NOMO-1 (cell line): ENCODE results near the gene MCF2L.

Source experiments
- DNase-seq, 2 experiments: peaks; one replicate each; lab custom pipeline; 2025; ENCODE audit not compliant: unreplicated experiment in 2 of 2; lab: John Stamatoyannopoulos, UW

MCF2L gene

DNA sequence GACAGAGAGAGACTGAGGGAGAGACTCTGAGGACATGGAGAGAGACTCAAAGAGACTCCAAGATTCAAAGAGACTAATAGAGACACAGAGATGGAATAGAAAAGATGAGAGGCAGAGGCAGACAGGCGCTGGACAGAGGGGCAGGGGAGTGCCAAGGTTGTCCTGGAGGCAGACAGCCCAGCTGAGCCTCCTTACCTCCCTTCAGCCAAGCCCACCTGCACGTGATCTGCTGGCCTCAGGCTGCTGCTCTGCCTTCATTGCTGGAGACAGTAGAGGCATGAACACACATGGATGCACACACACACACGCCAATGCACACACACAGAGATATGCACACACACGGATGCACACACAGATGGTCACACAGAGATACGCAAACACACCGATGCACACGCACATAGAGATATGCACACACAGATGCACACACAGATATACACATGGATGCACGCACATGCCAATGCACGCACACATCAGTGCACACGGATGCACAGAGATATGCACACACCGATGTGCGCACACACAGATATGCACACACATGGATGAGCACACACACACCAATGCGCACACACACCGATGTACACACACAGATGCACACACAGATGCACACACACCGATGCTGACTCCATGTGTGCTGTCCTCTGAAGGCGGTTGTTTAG lies 150.3 kb downstream of the MCF2L start:
- no peak for DNase-seq

DNA sequence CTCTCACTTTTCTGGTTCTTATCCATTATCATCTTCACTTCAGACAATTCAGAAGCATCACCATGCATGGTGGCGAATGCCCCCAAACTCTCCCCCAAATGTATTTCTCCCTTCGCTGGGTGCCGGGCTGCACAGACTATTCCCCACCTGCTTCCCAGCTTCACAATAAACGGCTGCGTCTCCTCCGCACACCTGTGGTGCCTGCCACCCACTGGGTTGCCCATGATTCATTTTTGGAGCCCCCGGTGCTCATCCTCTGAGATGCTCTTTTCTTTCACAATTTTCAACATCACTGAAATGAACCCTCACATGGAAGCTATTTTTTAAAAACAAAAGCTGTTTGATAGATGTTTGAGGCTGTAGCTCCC lies 150.8 kb downstream of the MCF2L start:
- no peak for DNase-seq

DNA sequence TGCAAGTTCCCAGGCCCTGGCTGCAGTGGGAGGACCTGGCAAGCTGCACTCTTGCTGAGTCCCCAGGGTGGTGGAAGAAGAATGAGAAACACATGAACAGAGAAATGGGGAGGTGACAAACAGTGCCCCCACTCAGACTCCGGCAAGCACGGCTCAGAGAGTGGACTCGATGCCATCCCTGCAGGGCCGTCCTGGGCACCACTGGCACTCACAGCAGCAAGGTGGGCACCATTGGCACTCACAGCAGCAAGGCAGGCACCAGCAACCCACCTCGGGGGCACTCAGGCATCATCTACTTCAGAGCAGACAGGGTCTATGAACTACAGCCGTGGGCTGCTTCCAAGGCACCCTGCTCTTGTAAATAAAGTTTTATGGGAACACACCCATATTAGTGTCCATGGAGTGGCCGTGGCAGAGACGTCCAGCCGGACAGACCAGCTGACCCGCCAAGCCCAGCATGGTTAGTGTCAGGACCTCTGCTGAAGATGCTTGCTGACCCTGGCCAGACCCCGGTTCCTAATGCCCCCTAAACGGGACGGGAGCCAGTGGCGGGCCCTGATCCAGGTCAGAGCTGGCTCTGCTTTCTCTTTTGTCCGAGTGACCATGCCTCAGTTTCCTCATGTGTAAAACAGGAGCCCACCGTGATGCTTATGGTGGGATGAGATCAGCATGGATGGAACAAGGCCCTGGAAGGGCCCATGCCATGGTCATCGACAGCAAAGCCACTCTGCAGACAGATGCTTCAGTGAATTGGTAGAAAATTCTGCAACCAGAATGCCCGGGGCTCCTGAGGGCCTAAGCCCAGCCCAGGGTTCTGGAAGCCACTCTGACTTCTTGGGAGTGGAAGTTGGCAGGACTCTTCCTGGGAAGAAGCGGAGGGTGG lies 151.5 kb downstream of the MCF2L start:
- no peak for DNase-seq

DNA sequence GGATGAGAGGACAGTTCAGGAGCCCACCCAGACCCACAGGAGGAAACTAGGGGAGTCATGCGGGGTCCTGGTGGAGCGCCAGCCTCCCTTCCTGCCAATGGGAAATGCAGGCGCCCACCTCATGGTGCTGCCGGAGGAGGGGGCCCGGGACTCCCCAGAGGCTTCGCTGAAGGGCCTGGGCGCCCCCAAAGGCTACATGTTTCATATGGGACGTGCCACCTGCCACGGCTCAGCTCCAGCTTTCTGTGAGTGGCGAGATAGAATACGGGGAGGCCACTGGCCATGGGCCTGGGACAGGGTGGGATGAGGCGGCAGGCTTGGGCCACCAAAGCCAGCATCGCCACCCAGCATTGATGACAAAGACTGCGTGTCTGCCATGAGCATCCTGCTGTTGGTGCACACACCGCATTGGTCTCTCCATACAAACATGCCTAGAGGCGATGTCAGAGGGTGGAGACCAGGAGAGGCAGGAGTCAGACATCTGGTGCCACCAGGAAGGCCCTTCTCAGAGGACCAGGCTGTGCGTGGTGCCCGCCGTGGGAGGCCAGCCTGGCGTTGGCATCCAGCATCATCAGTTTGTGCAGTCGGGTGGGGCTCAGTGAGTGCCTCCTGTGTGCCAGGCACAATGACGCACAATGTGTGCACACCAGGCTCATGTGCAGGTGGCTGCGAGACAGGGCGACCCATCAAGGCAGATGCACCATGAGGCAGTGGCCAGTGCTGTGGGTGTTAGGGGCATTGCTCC lies 152.3 kb downstream of the MCF2L start:
- DNase-seq = no peak

DNA sequence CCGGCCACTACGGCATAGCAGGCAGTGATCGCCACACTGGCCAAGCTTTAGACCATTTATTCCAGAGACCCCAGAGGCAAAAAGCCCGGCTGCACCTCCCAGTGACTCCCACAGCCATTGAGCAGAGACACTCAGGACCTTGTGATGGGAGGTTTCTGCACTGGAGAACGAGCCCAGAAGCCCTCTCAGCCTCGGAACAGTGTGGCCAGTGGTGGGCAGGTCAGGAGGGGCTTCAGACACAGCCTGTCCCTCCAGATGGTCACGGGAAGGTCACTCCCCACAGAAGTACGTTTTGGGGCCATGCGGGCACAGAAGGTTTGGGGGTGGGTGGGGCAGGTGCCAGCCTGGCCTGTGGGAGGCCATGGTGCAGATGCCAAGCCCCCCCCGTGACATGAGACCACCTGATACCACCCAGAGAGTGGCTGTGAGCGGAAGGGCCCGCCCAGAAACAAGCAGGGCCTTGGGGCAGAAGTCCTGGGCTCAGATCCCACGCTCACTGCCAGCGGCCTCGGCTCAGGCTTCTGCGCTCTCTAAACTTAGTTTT lies 153.0 kb downstream of the MCF2L start:
- no peak for DNase-seq

DNA sequence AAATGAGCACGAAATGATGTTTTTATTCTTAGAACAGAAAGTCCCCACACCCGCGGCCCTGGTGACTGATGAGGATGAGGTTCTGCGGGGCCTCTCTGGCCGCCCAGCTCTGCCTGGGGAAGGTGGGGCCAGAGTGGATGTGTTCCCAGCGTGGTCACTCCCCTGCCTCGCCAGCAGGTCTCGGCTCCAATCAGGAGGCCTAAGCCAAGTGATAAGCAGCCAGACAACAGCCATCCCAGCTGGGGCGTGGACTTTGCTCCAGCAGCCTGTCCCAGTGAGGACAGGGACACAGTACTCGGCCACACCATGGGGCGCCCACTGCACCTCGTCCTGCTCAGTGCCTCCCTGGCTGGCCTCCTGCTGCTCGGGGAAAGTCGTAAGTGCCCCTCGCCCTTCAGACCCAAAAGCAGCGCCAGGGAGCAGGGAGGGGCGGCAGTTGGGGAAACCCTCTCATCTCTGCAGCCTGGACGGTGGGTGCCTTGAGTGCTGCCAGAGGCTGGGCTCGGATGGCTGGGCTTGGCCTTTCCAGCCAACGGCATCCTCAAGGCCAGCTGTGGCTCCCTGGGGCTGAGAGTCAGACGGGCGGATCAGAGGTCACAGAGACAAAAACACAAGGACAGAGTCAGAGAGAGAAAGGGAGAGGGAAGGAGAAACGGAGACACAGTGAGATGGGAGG lies 153.7 kb downstream of the MCF2L start, which contains the start of gene F10:
Gene F10, plus strand, starts transcription at position 250 of the 676 bp plus-strand sequence. Its CDS starts 57 bp downstream, at position 307.
- no peak for DNase-seq

DNA sequence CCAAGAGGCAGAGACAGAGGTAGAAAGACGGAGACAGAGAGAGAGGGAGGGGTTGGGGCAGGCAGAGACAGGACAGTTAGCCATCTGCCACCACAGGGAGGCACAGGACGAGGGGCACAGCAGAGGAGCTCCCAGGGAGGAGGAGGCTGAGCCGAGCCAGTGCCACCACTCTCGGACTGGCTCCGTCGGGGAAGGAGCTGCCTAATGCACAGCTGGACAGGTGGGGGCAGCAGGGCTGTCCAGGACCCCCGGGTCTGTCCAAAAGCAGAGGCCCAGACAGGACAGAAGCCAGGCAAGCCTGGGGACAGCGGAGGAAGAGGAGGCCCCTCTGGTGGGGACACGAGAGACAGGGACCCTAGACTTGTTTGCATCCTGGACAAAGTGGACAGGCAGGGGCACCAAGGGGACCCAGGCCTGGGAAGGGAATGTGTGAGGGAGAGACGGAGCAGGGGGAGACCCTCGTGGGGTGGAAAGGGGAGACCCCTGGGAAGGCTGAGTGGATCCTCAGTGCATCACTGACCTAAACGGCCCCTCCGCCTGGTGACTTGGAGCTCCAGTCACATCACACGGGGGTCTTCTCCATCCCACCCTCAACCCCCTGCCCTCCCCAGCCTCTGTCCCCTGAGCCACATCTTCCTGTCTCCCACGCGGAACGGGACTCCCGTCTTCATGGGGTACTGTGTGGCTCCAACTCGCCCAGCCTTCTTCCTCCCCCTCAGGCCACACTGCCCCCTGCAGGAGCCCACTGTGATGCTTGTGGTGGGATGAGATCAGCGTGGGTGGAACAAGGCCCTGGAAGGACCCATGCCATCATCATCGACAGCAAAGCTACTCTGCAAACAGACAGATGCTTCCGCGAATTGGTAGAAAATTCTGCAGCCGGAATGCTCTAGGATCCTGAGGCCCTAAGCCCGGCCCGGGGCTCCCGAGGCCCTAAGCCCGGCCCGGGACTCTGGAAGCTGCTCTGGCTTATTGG lies 154.5 kb downstream of the MCF2L start:
- no peak for DNase-seq

DNA sequence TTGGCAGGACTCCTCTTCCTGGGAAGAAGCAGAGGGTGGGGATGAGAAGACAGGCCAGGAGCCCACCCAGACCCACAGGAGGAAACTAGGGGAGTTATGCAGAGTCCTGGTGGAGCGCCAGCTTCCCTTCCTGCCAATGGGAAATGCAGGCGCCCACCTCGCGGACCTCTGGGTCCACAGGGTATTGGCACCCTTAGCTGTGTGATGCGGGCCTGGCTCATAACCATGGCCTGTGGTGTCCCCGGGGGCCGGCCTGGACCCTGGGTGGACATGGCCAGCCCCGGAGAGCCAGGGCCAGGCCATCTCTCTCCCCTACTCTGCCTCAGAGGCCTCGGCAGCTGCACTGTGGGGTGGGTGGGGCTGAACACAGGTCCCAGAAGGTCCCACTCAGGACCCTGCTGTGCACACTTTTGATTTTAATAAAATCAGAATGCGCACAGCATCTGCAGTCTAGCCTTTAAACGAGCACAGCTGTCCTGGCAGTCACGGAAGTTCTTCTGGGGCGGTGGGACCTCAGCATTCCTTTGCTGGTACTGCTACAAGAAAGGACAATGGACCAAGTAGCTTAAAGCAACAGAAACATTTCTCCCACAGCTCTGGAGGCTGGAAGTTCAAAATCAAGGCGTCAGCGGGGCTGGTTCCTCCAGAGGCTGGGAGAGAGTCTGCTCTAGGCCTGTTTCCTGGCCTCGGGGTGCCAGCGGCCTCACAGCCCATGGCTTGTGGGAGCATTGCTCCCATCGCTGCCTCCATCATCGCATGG lies 155.4 kb downstream of the MCF2L start:
- DNase-seq = no peak

DNA sequence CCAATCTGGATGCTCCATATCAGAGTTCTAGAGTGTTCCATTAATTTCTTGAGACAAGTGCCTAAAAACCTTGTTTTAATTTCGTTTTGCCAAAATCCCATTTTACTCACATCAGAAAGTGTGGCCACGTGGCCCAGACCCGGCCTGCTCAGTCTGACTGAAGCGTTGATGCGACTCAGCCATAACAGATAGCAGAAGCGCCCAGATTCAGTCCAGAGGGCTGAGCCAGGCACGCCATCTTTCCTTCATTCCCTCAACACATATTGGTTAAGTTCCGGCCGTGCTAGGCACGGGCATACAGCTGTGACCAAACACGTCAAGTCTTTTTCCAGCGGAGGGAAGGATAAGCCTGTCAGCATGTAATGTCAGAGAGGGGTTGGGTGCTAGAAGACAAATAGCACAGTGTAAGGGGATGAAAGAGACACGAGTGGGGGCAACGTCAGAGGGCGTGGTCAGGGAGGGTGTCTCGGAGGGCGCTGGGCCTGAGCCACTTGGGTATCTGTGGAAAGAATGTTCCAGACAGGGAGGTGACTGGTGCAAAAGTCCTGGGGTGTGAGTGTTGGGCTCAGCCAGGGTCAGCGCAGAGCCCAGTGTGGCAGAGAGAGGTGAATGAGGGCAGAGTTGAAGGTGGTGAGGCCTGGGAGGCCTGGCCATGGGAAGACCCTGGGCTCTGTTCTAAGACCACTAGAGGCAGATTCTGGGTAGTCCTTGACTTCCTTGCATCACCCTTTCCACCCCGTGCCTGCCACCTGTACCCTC lies 156.7 kb downstream of the MCF2L start:
- no peak for DNase-seq

DNA sequence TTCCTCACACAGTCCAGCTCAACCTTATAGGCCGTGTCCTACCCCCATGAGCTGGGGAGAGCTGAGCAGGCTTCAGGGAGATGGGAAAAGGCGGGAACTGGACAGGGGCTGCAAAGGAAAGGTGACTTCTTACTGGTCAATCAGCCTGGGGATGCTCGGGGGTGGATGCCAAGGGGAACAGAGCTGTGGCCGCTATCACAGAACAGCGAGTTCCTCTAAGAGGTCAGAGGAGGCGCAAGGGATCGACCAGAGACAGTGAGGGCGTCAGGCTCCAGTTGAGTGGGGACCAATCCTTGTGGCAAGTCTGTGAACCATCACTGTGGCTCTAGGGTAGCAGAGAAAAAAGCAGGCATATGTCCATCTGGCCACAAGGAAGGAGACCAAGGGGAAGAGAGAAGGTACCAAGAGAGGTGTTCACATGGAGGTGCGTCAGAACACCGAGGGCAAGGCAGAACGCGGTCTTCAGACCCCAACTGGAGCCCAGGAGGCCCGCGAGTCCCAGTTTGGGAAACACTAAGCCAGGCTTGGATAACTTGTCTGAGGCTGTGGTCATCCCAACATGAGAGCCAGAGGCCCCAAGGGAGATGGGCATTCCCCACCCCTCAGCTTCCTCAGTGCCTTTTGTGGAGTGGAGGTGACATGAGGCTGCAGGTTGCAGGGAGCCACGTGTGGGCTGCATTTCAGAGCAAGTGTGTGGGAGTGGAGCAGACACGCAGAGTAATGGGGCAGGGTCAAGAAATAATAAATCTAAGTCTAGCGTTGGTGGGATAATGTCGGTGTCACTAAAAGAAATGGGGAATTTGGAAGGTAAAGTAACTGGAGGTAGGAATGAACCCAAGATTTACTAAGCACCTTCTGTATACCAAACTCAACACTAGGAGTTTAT lies 157.5 kb downstream of the MCF2L start:
- no peak for DNase-seq

DNA sequence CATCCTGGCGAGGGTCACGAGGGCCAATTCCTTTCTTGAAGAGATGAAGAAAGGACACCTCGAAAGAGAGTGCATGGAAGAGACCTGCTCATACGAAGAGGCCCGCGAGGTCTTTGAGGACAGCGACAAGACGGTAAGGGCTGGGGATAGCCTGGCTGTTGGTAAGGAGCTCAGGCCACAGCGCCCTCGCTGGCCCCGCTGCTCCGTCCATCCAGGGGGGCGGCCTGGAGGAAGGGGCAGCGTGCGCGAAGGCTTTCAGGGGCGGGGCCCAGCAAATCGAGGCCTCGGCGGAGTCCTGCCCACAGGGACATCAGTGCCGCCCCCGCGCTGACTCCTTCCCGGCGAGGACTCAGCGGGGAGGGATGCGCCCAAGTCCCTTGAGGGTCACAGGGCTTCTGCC lies 160.5 kb downstream of the MCF2L start:
- no peak for DNase-seq

DNA sequence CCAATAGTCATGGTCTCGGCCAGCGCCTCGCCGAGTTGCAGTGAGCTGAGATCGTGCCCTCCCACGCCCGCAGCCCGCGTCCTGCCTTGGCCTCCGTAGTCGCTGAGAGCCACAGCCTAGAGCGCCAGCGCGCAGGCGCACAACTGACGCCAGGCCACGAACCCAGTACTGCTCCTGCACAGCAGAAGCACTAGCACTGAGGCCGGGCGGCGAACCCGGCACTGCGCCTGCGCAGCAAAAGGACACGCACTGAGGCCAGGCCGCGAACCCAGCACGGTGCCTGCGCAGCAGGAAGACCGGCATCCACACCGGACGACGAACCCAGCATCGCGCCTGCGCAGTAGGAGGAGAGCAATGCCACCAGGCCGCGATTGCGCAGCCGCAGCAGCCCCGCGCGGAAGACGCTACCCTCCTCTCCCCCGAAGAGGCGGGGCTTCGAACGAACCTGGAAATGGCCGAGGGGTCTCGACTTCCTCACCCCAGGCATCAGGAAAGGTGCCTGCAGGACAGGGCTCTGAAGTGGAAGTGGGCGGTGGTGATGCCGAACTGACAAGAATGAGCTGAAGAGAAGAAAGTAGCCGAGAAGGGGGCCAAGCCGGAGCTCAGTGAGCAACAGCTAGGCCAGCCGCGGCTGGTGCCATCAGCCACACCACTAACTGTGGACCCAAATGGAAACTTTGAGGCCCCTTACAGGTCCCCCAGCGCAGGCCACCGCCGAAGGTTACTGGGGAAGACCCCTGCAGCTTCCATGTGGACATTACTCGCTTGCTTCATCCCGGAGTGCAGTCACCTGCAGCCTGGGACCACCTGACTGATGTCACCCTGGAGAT lies 161.1 kb downstream of the MCF2L start:
- DNase-seq = no peak

DNA sequence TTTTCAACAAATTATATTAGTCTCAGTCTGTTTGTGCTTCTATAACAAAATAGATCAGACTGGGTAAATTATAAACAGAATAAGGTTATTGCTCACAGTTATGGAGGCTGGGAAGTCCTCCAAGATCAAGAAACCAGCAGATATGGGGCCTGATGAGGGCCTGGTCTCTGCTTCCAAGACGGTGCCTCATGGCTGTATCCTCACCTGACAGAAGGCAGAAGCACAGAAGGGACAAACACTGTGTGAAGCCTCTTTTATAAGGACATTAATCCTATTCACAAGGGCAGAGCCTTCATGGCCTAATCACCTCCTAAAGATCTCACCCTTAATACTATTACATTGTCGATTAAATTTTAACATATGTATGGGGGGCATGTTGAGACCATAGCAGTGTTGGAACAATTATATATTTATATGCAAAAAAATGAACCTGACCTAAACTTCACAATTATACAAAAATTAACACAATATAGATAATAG lies 166.3 kb downstream of the MCF2L start:
- no peak for DNase-seq

DNA sequence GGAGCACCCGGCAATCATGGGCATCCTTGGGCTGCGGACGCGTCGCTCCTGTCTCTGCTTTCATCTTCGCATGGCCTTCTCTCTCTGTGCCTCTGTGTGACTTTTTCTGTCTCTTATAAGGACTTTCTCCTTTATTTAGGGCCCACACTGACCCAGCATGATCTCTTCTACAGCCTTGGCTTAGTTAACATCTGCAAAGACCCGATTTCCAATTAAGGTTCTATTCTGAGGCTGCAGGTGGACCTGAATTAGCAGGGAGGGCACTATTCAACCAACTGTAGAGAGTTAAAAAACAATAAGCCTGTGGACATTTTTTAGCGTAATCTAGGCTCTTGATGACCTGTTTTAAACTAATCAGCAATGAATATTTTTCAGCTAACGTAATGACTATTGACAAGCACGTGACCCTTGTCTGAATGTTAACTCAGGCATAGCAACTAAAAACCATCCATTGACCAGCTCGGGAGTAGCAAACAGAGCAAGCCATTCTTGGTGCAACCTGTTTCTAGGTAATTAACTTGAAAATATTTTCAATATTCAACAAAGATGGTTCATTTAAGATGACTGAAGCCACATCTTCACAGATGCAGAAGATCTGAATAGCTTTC lies 168.8 kb downstream of the MCF2L start:
- no peak for DNase-seq

DNA sequence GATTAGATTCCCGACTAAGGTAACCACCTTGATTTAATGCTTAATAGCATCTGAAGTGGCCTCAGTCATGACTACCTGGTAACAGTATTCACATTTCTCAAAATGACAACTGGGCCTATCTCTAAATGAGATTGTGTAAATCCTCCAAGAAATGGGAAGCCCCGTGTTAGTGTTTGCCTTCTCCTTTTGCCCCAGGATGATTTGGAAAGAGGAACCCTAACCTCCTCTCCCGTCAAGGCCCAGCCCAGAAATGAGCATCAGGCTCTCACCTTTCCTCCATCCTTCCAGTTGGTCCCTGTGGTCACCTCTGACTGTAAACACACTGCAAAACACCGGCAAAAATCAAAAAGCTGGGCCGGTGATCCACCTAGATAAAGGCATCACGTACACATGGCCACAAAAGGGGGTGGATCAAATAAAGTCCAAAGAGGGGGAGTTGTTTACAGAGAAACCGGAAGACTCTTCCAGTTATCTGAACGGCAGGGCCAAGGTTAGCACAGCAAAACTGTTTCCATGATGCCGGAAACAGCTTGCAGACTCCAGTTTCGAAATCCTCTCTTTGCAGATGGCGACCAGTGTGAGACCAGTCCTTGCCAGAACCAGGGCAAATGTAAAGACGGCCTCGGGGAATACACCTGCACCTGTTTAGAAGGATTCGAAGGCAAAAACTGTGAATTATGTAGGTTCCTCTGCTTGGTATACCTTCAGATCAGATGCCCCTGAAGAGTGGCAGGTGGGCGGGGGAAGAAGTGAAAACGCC lies 170.0 kb downstream of the MCF2L start:
- DNase-seq = peak in 1 of 2 experiments; percentile 46
